HG03571 (cell line): Measurements from ENCODE around the gene TARBP1.

ENCODE experiments used
- ATAC-seq: cut with Tn5 transposase; IDR thresholded peaks from one replicate; pipeline ENCODE4 v1.9.1; 2021; ENCODE audit not compliant: unreplicated experiment

Gene TARBP1

DNA sequence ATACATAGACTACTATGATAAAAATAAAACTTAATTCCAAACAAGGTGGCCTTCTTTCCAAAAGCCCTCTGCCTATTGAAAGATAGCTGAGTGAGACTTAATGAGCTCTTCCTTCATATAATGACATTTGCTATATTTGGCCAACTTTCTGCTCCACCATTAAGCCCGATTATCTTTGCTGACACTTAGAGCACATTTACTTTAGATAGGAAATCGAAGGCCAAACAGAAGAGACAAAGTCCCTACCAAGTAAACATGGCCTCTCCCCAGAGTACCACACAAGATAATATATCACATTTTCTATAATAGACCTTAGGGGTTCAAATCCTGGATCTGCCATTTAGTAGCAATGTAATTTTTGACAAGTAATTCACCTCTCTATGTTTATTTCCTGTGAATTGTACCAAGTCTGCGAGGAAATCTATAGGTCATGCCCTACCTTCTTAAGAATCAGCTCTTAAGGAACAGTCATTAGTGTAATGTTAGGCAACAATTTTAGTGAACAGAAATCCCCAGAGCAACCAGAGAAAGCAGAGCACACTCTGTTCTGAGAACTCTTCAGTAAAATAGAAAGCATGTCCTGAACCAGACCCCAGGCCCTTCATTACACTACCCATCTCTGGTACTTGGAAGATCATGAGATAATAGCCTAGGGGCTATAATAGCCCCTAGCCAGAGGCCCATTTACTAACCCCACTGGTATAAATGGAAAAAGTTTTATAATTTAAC lies 123.0 kb downstream of the TARBP1 start:
- no peak for ATAC-seq

DNA sequence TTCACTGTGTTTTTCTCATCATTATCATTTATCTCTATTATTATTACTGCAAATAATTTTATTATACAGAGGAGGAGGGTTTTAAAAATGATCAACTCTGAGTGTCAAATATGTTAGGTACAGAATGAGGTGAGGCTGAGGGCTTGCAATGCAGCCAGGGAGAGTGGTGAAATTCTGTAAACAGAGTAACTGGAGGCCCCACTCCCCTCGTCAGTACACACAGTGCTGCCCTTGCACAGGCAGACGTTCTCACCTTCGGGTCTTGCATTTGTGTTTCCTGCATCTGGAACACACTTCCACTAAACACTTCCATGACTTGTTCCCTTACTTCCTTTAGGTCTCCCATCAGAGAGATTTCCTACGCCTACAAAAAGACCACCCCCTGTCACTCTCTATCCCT lies 130.0 kb downstream of the TARBP1 start:
- ATAC-seq: no peak

DNA sequence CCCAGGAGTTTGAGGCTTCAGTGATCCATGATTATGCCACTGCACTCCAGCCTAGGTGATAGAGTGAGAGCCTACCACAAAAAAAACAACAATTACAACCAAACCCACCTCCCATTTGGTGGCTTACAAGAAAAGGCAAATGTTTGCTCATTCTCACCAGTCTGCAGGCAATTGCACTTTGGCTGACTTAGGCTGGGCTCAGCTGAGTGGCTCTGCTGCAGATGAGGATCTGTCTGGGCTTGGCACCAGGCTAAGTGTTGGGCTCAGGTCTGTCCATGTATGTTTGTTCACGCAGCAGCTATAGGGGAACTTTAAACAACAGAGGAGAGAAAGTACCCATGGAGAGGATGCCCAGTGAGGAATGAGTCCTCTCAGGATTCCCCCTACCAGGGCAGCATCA lies 133.7 kb downstream of the TARBP1 start:
- ATAC-seq: no peak

DNA sequence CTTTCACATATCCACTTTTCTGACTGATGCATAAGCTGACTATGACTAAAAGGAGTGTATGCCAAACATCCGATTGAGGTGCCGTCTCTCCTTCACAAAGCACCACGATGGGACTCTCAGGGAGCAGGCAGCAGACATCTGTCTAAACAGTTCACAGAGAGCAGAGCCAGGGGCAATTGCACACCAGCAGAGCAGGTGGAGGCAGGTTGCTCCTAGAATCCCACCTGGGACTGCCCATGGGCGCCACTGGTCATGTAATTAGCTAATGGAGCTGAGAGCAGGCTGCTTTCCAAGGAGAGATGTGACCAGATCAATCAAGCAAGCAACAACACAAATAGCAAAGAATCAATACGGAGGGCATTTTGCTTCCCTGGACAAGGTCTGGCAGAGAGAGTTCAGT lies 136.2 kb downstream of the TARBP1 start:
- ATAC-seq: no peak
